ENCODE data around the gene STEAP1B.
"Not testable (repeated sequence)": the region's sequence is repeated elsewhere in the genome, so short reads cannot be mapped to it uniquely, and the experiment has no call there.

The STEAP1B gene

GRCh38 chr7:22507320-22507719, 7.3 kb upstream of the STEAP1B start:
- H3K4me3 ChIP-seq (ENCODE audit: insufficient read depth, low read length, poor library complexity, severe bottlenecking); H3K27ac ChIP-seq (ENCODE audit: low read depth, low read length); H4K20me1 ChIP-seq (ENCODE audit: low read depth, low read length); H3K4me2 ChIP-seq (ENCODE audit: low read depth, low read length, poor library complexity, severe bottlenecking); H3K79me2 ChIP-seq (ENCODE audit: insufficient read depth, low read length); H3K9ac ChIP-seq (ENCODE audit: low read length); H2AFZ ChIP-seq (ENCODE audit: low read depth, low read length, severe bottlenecking); H3K9me2 ChIP-seq (replicated peaks; ENCODE audit: insufficient read depth, low read length); H3K36me3 ChIP-seq (ENCODE audit: low read length); H3K9me3 ChIP-seq (ENCODE audit: insufficient read depth, low read length); H3F3A ChIP-seq (ENCODE audit: insufficient read depth); H3K27me3 ChIP-seq (ENCODE audit: low read length): not testable (repeated sequence)

GRCh38 chr7:22506316-22507020, 6.5 kb upstream of the STEAP1B start:
- not testable (repeated sequence) for H3K27ac ChIP-seq (ENCODE audit: low read depth, low read length); H3K36me3 ChIP-seq (ENCODE audit: low read length); H3K4me3 ChIP-seq (ENCODE audit: insufficient read depth, low read length, poor library complexity, severe bottlenecking); H3K9me3 ChIP-seq (ENCODE audit: insufficient read depth, low read length); H4K20me1 ChIP-seq (ENCODE audit: low read depth, low read length); H3K9me2 ChIP-seq (replicated peaks; ENCODE audit: insufficient read depth, low read length); H3K27me3 ChIP-seq (ENCODE audit: low read length); H3F3A ChIP-seq (ENCODE audit: insufficient read depth); H3K4me2 ChIP-seq (ENCODE audit: low read depth, low read length, poor library complexity, severe bottlenecking); H2AFZ ChIP-seq (ENCODE audit: low read depth, low read length, severe bottlenecking); H3K79me2 ChIP-seq (ENCODE audit: insufficient read depth, low read length); H3K9ac ChIP-seq (ENCODE audit: low read length)

DNA sequence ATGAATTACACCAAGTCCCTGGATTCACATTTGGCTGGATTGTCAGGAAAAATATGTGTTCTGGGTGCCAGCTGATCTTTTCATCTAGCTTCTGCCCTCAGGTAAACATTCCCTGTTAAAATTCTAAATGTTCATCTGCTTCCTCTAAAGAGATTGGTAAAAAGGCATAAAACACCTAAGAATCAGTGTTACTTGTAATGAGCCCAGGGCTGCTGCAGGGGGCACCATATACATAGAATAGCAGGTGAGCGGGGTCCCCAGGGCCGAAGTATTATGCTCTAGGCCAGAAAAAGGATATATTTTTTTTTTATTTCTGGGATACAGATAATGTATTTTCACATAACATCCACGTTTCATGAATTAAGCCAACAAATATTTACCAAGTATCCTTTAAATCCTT, 4.5 kb upstream of the STEAP1B start:
- not testable (repeated sequence) for H3K27me3 ChIP-seq (ENCODE audit: low read length); H3K4me2 ChIP-seq (ENCODE audit: low read depth, low read length, poor library complexity, severe bottlenecking); H2AFZ ChIP-seq (ENCODE audit: low read depth, low read length, severe bottlenecking); H3F3A ChIP-seq (ENCODE audit: insufficient read depth); H3K9me3 ChIP-seq (ENCODE audit: insufficient read depth, low read length); H3K79me2 ChIP-seq (ENCODE audit: insufficient read depth, low read length); H4K20me1 ChIP-seq (ENCODE audit: low read depth, low read length); H3K9ac ChIP-seq (ENCODE audit: low read length); H3K27ac ChIP-seq (ENCODE audit: low read depth, low read length); H3K36me3 ChIP-seq (ENCODE audit: low read length); H3K9me2 ChIP-seq (replicated peaks; ENCODE audit: insufficient read depth, low read length); H3K4me3 ChIP-seq (ENCODE audit: insufficient read depth, low read length, poor library complexity, severe bottlenecking)
- TF ChIP-seq, protein P1, sequence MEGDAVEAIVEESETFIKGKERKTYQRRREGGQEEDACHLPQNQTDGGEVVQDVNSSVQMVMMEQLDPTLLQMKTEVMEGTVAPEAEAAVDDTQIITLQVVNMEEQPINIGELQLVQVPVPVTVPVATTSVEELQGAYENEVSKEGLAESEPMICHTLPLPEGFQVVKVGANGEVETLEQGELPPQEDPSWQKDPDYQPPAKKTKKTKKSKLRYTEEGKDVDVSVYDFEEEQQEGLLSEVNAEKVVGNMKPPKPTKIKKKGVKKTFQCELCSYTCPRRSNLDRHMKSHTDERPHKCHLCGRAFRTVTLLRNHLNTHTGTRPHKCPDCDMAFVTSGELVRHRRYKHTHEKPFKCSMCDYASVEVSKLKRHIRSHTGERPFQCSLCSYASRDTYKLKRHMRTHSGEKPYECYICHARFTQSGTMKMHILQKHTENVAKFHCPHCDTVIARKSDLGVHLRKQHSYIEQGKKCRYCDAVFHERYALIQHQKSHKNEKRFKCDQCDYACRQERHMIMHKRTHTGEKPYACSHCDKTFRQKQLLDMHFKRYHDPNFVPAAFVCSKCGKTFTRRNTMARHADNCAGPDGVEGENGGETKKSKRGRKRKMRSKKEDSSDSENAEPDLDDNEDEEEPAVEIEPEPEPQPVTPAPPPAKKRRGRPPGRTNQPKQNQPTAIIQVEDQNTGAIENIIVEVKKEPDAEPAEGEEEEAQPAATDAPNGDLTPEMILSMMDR (IDR thresholded peaks at IDR 0.05; ENCODE audit: insufficient read depth, low read length, poor library complexity, severe bottlenecking) = peak; percentile 44

GRCh38 chr7:22502104-22502503, 2.1 kb upstream of the STEAP1B start:
- H3F3A ChIP-seq (ENCODE audit: insufficient read depth); H3K79me2 ChIP-seq (ENCODE audit: insufficient read depth, low read length); H4K20me1 ChIP-seq (ENCODE audit: low read depth, low read length); H3K9me2 ChIP-seq (replicated peaks; ENCODE audit: insufficient read depth, low read length); H3K36me3 ChIP-seq (ENCODE audit: low read length); H3K27me3 ChIP-seq (ENCODE audit: low read length); H3K4me3 ChIP-seq (ENCODE audit: insufficient read depth, low read length, poor library complexity, severe bottlenecking); H3K9me3 ChIP-seq (ENCODE audit: insufficient read depth, low read length); H2AFZ ChIP-seq (ENCODE audit: low read depth, low read length, severe bottlenecking); H3K27ac ChIP-seq (ENCODE audit: low read depth, low read length); H3K9ac ChIP-seq (ENCODE audit: low read length); H3K4me2 ChIP-seq (ENCODE audit: low read depth, low read length, poor library complexity, severe bottlenecking): not testable (repeated sequence)

GRCh38 chr7:22501336-22501735, 1.3 kb upstream of the STEAP1B start:
- not testable (repeated sequence) for H3F3A ChIP-seq (ENCODE audit: insufficient read depth); H3K9ac ChIP-seq (ENCODE audit: low read length); H3K27me3 ChIP-seq (ENCODE audit: low read length); H3K79me2 ChIP-seq (ENCODE audit: insufficient read depth, low read length); H3K36me3 ChIP-seq (ENCODE audit: low read length); H3K9me3 ChIP-seq (ENCODE audit: insufficient read depth, low read length); H3K9me2 ChIP-seq (replicated peaks; ENCODE audit: insufficient read depth, low read length); H2AFZ ChIP-seq (ENCODE audit: low read depth, low read length, severe bottlenecking); H3K4me3 ChIP-seq (ENCODE audit: insufficient read depth, low read length, poor library complexity, severe bottlenecking); H4K20me1 ChIP-seq (ENCODE audit: low read depth, low read length); H3K27ac ChIP-seq (ENCODE audit: low read depth, low read length); H3K4me2 ChIP-seq (ENCODE audit: low read depth, low read length, poor library complexity, severe bottlenecking)

All from SU-DHL-6 (cell line).